ES-I3 (cell line): ENCODE measurements around the gene FRMD1.

Source experiments
- H3K36me3 ChIP-seq: 2 replicates; pipeline ENCODE4 v1.6.1; 2013; ENCODE audit warnings: mild to moderate bottlenecking, low read length, control low read depth, moderate library complexity; ENCODE audit not compliant: insufficient read depth
- H3K4me1 ChIP-seq: 2 replicates; pipeline ENCODE4 v1.6.1; 2013; ENCODE audit warnings: mild to moderate bottlenecking, control low read depth, low read length; ENCODE audit not compliant: insufficient read depth
- H3K9ac ChIP-seq: 2 replicates; pipeline ENCODE4 v1.6.1; 2013; ENCODE audit warnings: low read depth, mild to moderate bottlenecking, low read length, moderate library complexity
- H3K9me3 ChIP-seq: 2 replicates; pipeline ENCODE4 v1.6.1; 2013; ENCODE audit warnings: mild to moderate bottlenecking, low read length, moderate library complexity; ENCODE audit not compliant: control insufficient read depth, insufficient read depth

The FRMD1 gene

DNA sequence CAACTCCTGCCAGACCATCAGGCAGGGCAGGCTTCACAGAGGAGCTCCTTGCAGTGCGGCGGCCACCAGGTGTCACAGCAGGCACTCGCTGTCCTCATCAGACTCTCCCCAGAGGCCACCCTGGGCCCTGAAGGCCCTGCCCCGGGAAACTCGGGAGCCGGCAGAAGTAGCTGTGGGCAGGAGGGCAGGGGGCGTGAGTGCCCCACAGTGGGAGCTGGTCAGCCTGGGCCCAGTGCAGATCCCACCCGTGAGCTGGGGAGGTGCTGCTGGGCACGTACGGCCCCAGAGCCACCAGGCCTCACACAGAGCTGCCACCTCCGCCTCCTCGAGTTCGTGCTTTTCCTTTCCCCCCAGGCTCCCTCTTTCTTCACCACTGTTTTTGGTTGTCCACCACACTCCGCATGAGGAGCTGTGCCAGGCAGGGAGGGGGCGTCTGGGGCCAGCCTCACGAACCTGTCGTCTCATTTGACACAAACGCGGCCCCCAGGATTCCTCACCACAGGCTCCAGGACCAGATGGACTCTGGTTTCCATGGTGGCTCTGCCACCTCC lies 33.8 kb downstream of the FRMD1 start:
- H3K9ac ChIP-seq, result no peak overlapping the region
- no peaks in the 10 kb centered on the region for H3K9me3 ChIP-seq
- no peaks in the 10 kb centered on the region for H3K36me3 ChIP-seq
- H3K4me1 ChIP-seq, result no peaks in the 10 kb centered on the region

DNA sequence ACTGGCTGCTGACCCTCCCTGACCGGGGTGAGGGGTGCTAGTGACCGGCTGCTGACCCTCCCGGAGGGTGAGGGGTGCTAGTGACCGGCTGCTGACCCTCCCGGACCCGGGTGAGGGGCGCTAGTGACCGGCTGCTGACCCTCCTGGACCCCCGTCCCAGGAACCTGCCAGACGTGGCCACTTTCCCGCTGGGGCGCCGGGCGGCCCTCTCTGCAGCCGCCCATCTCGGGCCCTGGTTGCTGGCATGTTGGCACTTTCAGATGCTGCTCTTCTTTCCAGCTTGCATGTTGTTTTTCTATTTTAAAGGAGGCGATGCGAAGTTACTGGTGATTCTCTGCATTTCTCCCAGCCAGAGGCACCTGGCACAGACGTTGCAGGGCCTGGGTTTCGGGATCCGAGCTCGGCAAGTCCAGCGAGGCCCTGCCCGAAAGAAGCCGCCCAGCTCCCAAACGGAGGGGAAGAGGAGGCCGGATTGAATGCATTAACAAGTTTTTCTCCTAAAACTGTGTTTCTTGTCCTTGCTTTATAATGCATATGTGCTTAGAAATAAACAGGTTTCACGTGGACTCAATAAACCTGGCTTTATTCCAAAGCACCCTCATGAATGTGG lies 34.4 kb downstream of the FRMD1 start:
- Histone ChIP-seq H3K9me3 (peaks cover 4% of the 10 kb centered on the region; the same call in 1 of the 2 replicates), H3K36me3 (no peaks in the 10 kb centered on the region), H3K9ac (no peak overlapping the region), H3K4me1 (no peaks in the 10 kb centered on the region)

- H3K36me3 ChIP-seq, result no peaks in the 10 kb centered on the region
- no peak overlapping the region for H3K9ac ChIP-seq
- H3K4me1 ChIP-seq, result no peaks in the 10 kb centered on the region
- peaks cover 11% of the 10 kb centered on the region; the same call in 1 of the 2 replicates for H3K9me3 ChIP-seq
Measured at GRCh38 chr6:168043848-168044415, 35.1 kb downstream of the FRMD1 start.

DNA sequence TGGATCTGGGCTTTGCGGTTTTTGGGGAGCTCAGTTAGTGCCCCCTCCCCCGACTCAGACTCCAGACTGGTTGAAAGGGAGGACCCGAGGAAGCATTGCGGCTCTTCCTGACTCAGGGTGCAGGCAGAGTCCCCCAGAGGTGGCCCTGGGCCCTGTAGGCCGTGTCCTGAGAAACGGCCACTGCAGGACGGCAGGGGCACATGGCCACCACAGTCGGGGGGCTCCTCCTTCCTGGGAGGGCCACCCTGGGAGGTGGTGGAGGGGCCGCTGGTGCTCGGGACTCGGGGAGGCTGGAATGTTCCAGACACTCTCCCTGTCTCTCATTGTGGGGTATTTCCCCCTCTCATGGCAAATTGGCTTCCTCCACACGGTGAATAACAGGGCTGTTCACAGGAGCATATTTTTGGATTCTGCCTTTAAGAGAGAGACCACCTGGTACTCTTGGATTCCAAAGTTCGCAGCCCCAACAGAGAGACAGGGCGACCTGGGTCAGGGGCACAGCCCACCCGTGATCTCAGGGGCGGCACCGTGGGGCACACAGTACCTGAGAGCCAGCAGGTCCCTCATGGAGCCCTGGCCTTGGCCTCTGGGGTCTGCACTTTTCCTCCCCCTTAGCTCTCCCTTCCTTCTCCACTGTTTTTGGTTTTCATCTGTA lies 35.7 kb downstream of the FRMD1 start:
- Histone ChIP-seq H3K4me1 (no peaks in the 10 kb centered on the region), H3K9ac (no peak overlapping the region), H3K36me3 (no peaks in the 10 kb centered on the region), H3K9me3 (peaks cover 11% of the 10 kb centered on the region; the same call in 1 of the 2 replicates)

DNA sequence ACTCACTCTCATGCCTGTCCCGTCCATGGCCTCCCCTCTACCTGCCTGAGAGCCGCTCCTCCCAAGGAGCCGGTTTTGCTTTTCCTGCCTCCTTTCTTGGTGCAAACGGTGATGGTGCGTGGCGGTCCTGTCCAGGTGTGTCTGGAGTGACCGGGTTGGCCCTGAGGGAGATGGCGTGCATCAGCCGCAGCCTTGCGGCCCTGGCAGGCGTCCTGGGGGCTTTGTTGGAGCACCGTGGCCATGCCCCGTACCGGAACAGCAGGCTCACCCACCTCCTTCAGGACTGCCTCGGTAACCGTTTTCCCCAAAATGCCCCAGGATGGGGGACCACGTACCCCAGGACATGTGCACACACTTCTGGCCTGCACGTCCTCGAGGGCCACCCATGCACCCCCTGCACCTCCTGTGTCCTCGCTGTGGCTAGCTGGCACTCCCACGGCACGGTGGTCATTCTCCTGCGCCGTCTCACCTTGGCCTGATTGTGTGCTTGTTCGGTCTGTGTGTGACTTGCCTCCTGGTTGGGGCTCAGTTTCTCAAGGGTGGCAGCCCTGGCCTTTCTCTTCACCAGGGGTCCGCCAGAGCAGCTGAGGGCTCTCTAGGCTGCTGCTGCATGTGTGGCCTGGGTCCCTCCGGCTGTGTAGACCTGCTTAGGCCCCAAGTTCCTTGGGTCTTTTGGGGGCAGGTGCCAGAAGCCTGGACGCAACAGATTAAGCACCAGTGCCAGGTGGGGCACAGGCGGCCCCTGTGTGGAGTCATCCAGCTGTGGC lies 36.4 kb downstream of the FRMD1 start:
- no peaks in the 10 kb centered on the region for H3K4me1 ChIP-seq
- H3K36me3 ChIP-seq, result no peaks in the 10 kb centered on the region
- H3K9me3 ChIP-seq, result peaks cover 17% of the 10 kb centered on the region; the same call in 1 of the 2 replicates
- H3K9ac ChIP-seq, result no peak overlapping the region

DNA sequence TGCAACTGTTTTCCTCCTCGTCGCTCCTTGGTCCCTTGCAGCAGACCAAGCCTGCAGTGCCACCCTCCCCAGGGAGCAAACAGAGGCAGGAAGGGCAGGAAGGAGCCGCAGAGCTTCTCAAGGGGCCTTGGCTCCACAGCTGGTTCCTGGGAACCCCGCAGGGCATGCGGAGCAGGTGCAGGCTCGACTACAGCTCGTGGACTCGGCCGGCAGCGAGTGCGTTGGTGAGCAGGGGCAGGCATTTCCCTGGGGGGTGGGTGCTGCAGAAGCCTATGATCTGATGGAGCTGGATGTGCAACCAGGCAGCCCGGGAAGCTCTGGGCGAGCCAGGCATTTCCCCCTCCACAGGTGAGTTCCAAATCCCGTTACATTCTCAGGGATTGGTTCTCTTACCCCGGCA lies 37.1 kb downstream of the FRMD1 start:
- no peaks in the 10 kb centered on the region for H3K4me1 ChIP-seq
- no peaks in the 10 kb centered on the region for H3K36me3 ChIP-seq
- H3K9me3 ChIP-seq, result peaks cover 19% of the 10 kb centered on the region; the same call in 1 of the 2 replicates
- no peak overlapping the region for H3K9ac ChIP-seq

GRCh38 chr6:168040856-168041496 lies 38.0 kb downstream of the FRMD1 start:
- 0 out of 2 replicates have a peak, but pooled peaks cover 2% of the 10 kb centered on the region for H3K4me1 ChIP-seq
- peaks cover 19% of the 10 kb centered on the region; the same call in 1 of the 2 replicates for H3K9me3 ChIP-seq
- H3K9ac ChIP-seq, result no peak overlapping the region
- H3K36me3 ChIP-seq, result no peaks in the 10 kb centered on the region

DNA sequence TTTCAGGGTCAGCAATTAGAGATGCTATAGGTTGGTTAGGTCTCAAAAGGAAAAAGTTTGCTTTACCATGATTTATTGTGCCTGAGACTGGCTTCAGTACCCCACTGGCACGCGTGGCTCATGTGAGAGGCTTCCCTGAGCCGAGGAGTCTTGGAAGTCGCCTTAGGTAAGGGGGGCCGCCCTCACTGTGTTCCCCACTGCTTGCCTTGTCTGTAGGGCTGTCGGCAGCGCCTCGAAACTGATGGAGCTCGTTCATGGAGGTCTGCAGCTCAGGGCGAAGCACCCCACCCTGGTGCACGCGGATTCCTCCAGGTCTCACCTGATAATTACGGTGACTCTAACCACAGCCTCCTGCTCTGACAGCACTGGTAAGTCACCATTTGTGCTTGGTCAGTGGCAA lies 39.2 kb downstream of the FRMD1 start:
- no peaks in the 10 kb centered on the region for H3K36me3 ChIP-seq
- peaks cover 19% of the 10 kb centered on the region; the same call in 1 of the 2 replicates for H3K9me3 ChIP-seq
- H3K9ac ChIP-seq, result no peak overlapping the region
- H3K4me1 ChIP-seq, result 0 out of 2 replicates have a peak, but pooled peaks cover 4% of the 10 kb centered on the region

DNA sequence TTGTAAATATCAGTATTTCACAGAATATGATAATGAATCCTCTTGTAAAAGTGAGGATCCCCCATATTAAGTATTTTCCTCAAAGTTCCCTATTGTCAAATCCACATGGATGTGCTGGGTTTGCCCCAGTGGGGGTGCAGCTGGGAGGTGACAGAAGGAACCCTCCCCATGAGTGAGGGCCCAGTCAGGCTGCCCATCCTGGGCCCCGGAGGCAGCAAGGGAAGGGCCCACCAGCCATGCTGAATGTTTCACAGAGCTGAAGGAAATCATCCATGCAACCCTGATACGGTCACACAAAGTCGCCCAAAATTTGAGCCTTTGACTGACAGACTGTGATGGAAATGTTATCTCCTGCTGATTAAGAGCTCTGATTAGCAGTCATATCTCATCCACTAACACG lies 39.7 kb downstream of the FRMD1 start:
- H3K36me3 ChIP-seq, result no peaks in the 10 kb centered on the region
- no peak overlapping the region for H3K9ac ChIP-seq
- peaks cover 19% of the 10 kb centered on the region; the same call in 1 of the 2 replicates for H3K9me3 ChIP-seq
- H3K4me1 ChIP-seq, result 0 out of 2 replicates have a peak, but pooled peaks cover 4% of the 10 kb centered on the region

DNA sequence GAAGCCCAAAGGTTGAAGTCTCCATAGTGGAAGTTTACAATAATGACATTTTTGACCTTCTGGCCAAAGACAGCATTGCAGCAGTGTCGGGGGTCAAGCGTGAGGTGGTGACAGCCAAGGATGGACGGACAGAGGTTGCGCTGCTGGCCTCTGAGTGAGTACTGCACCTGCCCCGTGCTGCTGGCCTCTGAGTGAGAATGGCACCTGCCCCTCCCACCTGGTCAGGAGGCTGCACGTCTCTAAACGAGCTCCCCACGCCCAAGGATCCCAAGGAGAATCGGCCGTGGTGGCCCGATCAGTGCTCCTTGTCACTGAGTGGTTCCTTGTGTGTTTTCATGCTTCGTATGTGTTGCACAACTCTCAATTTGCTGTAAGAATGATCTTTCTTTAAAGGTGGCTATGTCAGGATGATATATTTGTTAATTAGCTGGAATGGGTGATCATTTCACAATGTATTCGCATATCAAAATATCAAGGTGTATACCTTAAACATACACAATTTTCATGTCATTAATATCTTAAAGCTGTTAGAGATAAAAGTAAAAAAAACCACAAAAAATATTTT lies 40.4 kb downstream of the FRMD1 start:
- peaks cover 19% of the 10 kb centered on the region; the same call in 1 of the 2 replicates for H3K9me3 ChIP-seq
- 0 out of 2 replicates have a peak, but pooled peaks cover 4% of the 10 kb centered on the region for H3K4me1 ChIP-seq
- H3K9ac ChIP-seq, result no peak overlapping the region
- H3K36me3 ChIP-seq, result no peaks in the 10 kb centered on the region

GRCh38 chr6:168037856-168038255 lies 41.2 kb downstream of the FRMD1 start:
- peaks cover 19% of the 10 kb centered on the region; the same call in 1 of the 2 replicates for H3K9me3 ChIP-seq
- no peak overlapping the region for H3K9ac ChIP-seq
- 0 out of 2 replicates have a peak, but pooled peaks cover 4% of the 10 kb centered on the region for H3K4me1 ChIP-seq
- H3K36me3 ChIP-seq, result no peaks in the 10 kb centered on the region

- H3K9ac ChIP-seq, result no peak overlapping the region
- peaks cover 19% of the 10 kb centered on the region; the same call in 1 of the 2 replicates for H3K9me3 ChIP-seq
- 0 out of 2 replicates have a peak, but pooled peaks cover 4% of the 10 kb centered on the region for H3K4me1 ChIP-seq
- H3K36me3 ChIP-seq, result no peaks in the 10 kb centered on the region
Measured at GRCh38 chr6:168037242-168037641, 41.8 kb downstream of the FRMD1 start.
